ENCODE data around the gene MKI67. TPM values are rescaled to one million over a fixed set of nuclear protein-coding genes. Genes with fewer than 3 reads are reported as not detected.

The MKI67 gene
- polyA plus RNA-seq, 1 donor (not counting 4 experiments of a cell fraction or from before 2014, with no cell fraction given): 10.4 TPM

DNA sequence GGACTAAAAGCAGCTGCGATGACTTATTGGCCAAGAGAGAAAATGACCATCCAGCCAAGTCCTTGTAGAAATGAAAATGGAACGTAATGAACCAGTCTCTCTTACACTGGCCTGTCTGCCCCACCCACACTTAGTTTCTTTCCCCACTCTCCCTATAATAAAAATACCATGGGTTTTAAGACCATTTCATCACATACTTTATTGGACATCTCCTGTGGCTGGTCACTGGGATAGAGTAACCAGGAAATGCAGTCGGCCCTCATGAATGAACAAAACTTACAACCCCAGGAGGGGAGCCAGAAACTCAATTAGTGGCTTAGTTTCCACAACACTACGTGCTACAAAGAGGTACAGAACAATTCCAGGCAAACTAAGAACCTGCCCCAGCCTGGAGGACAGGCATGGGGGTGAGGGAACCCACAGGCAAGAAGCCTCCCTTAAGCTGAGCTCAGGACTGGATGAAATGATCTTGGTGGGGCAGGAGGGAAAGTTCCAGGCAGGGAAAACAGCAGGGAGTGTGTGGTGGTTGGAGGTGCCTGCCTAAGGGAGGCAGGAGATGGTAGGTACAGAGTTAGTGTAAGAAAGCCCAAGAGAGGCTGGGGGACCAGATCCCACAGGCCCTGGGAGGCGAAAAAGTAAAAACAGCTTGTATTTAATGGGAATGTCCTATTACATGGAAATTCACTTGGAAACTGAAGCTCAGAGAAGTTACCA, 29.6 kb downstream of the MKI67 start:
- no peaks in the 10 kb centered on the region for H3K27me3 ChIP-seq (ENCODE audit: control insufficient read depth, extremely low read depth, insufficient read depth, low read length)
- dilution Hi-C loops (cut with MboI; ENCODE audit: extremely low pct_ligation_motif_present, low sequenced_read_pairs): no loop called here
- no peak for DNase-seq (ENCODE audit: low read depth, low spot score)
- H3K9me3 ChIP-seq (ENCODE audit: control insufficient read depth, low read depth, low read length): no peaks in the 10 kb centered on the region
- H3K27ac ChIP-seq (ENCODE audit: control insufficient read depth, insufficient read depth, low read length): no peak overlapping the region
- no peaks in the 10 kb centered on the region for H3K4me1 ChIP-seq (ENCODE audit: control insufficient read depth, extremely low read depth, insufficient read depth, low read length)
- no peak overlapping the region for H3K4me2 ChIP-seq (ENCODE audit: control insufficient read depth, extremely low read depth, insufficient read depth, low read depth, low read length)
- no peaks in the 10 kb centered on the region for H3K79me2 ChIP-seq (ENCODE audit: control insufficient read depth, insufficient read depth, low read length)
- H3K9me1 ChIP-seq (ENCODE audit: control insufficient read depth, extremely low read depth, insufficient read depth, low read length): no peaks in the 10 kb centered on the region
- H3K4me3 ChIP-seq (ENCODE audit: control insufficient read depth in 2 of 3, extremely low read depth in 1 of 3, insufficient read depth in 2 of 3, low read depth in 1 of 3, low read length in 3 of 3): no peak overlapping the region
- no peaks in the 10 kb centered on the region for H4K20me1 ChIP-seq (ENCODE audit: control insufficient read depth, extremely low read depth, insufficient read depth, low read length)
- FAIRE-seq: no peak
- H3K9ac ChIP-seq (ENCODE audit: control insufficient read depth, extremely low read depth, insufficient read depth, low read length): no peak overlapping the region
- no peak for TF ChIP-seq EZH2 (IDR thresholded peaks at IDR 0.05; ENCODE audit: low read length)
- TF ChIP-seq, protein P1, sequence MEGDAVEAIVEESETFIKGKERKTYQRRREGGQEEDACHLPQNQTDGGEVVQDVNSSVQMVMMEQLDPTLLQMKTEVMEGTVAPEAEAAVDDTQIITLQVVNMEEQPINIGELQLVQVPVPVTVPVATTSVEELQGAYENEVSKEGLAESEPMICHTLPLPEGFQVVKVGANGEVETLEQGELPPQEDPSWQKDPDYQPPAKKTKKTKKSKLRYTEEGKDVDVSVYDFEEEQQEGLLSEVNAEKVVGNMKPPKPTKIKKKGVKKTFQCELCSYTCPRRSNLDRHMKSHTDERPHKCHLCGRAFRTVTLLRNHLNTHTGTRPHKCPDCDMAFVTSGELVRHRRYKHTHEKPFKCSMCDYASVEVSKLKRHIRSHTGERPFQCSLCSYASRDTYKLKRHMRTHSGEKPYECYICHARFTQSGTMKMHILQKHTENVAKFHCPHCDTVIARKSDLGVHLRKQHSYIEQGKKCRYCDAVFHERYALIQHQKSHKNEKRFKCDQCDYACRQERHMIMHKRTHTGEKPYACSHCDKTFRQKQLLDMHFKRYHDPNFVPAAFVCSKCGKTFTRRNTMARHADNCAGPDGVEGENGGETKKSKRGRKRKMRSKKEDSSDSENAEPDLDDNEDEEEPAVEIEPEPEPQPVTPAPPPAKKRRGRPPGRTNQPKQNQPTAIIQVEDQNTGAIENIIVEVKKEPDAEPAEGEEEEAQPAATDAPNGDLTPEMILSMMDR (optimal IDR thresholded peaks at IDR 0.05 in 1 of 3, IDR thresholded peaks at IDR 0.05 in 1 of 3, conservative IDR thresholded peaks at IDR 0.05 in 1 of 3; ENCODE audit: extremely low read depth in 1 of 3, insufficient read depth in 2 of 3, low read length in 3 of 3): no peak
- H2AFZ ChIP-seq (ENCODE audit: control insufficient read depth, low read length): no peak overlapping the region
- H3K36me3 ChIP-seq (ENCODE audit: control insufficient read depth in 2 of 2, extremely low read depth in 1 of 2, insufficient read depth in 2 of 2, low read length in 2 of 2): peaks cover 0 to 12% of the 10 kb centered on the region in 2 experiments

DNA sequence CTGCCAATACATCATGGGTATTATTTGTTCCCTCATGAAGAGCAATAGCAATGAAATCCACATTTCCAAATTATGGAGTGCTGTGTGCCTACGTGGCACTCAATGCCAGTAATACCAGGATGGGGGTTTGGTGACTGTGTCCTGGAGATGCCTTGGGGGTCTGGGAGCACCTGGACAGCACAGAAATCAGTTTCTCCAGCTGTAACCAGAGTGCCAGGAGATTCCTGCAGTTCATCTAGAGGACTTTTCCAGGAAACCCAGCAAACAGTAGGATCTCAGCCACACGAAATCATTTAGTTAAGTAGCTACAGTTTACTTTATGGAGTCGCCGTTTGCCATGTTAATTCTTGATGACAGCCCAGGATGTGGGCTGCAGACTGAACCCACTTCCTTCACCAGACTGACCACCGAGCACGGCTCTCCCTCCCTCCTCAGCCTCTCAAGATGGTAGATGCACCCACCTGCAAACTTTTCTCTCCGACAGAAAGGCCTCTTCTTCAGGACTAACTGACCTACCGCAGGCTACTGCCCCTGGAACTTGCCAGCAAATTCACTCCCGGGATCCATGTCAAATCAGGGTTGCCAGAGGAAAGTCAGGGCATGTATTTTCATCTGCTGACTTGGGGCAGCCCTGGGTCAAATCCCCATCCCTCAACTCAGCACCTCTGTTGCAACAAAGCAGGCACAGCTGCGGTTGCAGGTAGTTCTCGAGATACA, 30.3 kb downstream of the MKI67 start:
- H3K9ac ChIP-seq (ENCODE audit: control insufficient read depth, extremely low read depth, insufficient read depth, low read length): no peak overlapping the region
- H3K79me2 ChIP-seq (ENCODE audit: control insufficient read depth, insufficient read depth, low read length): no peaks in the 10 kb centered on the region
- dilution Hi-C loops (cut with MboI; ENCODE audit: extremely low pct_ligation_motif_present, low sequenced_read_pairs): no loop called here
- no peak for DNase-seq (ENCODE audit: low read depth, low spot score)
- no peak overlapping the region for H2AFZ ChIP-seq (ENCODE audit: control insufficient read depth, low read length)
- H3K27me3 ChIP-seq (ENCODE audit: control insufficient read depth, extremely low read depth, insufficient read depth, low read length): no peaks in the 10 kb centered on the region
- no peak overlapping the region for H3K4me3 ChIP-seq (ENCODE audit: control insufficient read depth in 2 of 3, extremely low read depth in 1 of 3, insufficient read depth in 2 of 3, low read depth in 1 of 3, low read length in 3 of 3)
- no peaks in the 10 kb centered on the region for H3K9me1 ChIP-seq (ENCODE audit: control insufficient read depth, extremely low read depth, insufficient read depth, low read length)
- no peaks in the 10 kb centered on the region for H3K4me1 ChIP-seq (ENCODE audit: control insufficient read depth, extremely low read depth, insufficient read depth, low read length)
- H3K9me3 ChIP-seq (ENCODE audit: control insufficient read depth, low read depth, low read length): no peaks in the 10 kb centered on the region
- no peak for TF ChIP-seq EZH2 (IDR thresholded peaks at IDR 0.05; ENCODE audit: low read length)
- TF ChIP-seq, protein P1 (optimal IDR thresholded peaks at IDR 0.05 in 1 of 3, IDR thresholded peaks at IDR 0.05 in 1 of 3, conservative IDR thresholded peaks at IDR 0.05 in 1 of 3; ENCODE audit: extremely low read depth in 1 of 3, insufficient read depth in 2 of 3, low read length in 3 of 3): no peak
- no peak overlapping the region for H3K27ac ChIP-seq (ENCODE audit: control insufficient read depth, insufficient read depth, low read length)
- peaks cover 0 to 7% of the 10 kb centered on the region in 2 experiments for H3K36me3 ChIP-seq (ENCODE audit: control insufficient read depth in 2 of 2, extremely low read depth in 1 of 2, insufficient read depth in 2 of 2, low read length in 2 of 2)
- FAIRE-seq: no peak
- H4K20me1 ChIP-seq (ENCODE audit: control insufficient read depth, extremely low read depth, insufficient read depth, low read length): no peaks in the 10 kb centered on the region
- H3K4me2 ChIP-seq (ENCODE audit: control insufficient read depth, extremely low read depth, insufficient read depth, low read depth, low read length): no peak overlapping the region
